Esophagus squamous epithelium (tissue), 4 donors: ENCODE results near the gene COL23A1.

ENCODE experiments used
- CTCF ChIP-seq, 6 experiments: fragments of 450-650 bp in 4 of 6; fragments of 200-600 bp in 2 of 6; sonication (generic) in 2 of 6; IDR thresholded peaks; one replicate each; pipeline ENCODE4 v1.5.1; 2016 to 2019; ENCODE audit warnings: antibody characterized with exemption in 6 of 6, mild to moderate bottlenecking in 4 of 6, moderate library complexity in 4 of 6
- POLR2A ChIP-seq, 4 donors: fragments of 450-650 bp; IDR thresholded peaks; one replicate each; pipeline ENCODE4 v1.6.1; 2017; ENCODE audit warnings: antibody characterized with exemption in 4 of 4, mild to moderate bottlenecking in 4 of 4, moderate library complexity in 3 of 4

GRCh38 chr5:178563621-178564020 is 26.6 kb downstream of the COL23A1 start:
- TF ChIP-seq CTCF (IDR thresholded peaks at IDR 0.05), result no peak
- TF ChIP-seq POLR2A (IDR thresholded peaks at IDR 0.05), result no peak
